BE2C (cell line): ENCODE data around the gene TMEM250.

Source experiments
- DNase-seq: peaks from one replicate; pipeline ENCODE4 v3.0.0-alpha.2; 2020
- H3K27me3 ChIP-seq: fragments of 250-450 bp; sonication (Bioruptor Pico); 2 replicates; pipeline ENCODE4 v1.5.1; 2020; ENCODE audit warnings: mild to moderate bottlenecking
- H3K36me3 ChIP-seq: fragments of 250-450 bp; sonication (Bioruptor Pico); 2 replicates; pipeline ENCODE4 v1.5.1; 2020; ENCODE audit warnings: mild to moderate bottlenecking
- H3K4me1 ChIP-seq: fragments of 250-450 bp; sonication (Bioruptor Pico); 2 replicates; pipeline ENCODE4 v1.5.1; 2020
- H3K4me3 ChIP-seq: 2 replicates; pipeline ENCODE4 v1.5.1; 2011; ENCODE audit warnings: low read depth, low read length
- H3K9me3 ChIP-seq: fragments of 250-450 bp; sonication (Bioruptor Pico); 2 replicates; pipeline ENCODE4 v1.5.1; 2020
- CTCF ChIP-seq: IDR thresholded peaks from 2 replicates; pipeline ENCODE4 v1.5.1; 2012; ENCODE audit warnings: mild to moderate bottlenecking, low read depth, low read length

TMEM250 gene

GRCh38 chr9:136098844-136099243, 19.8 kb downstream of the TMEM250 start:
- no peaks in the 10 kb centered on the region for H3K36me3 ChIP-seq
- H3K9me3 ChIP-seq = no peaks in the 10 kb centered on the region
- TF ChIP-seq CTCF = no peak
- no peaks in the 10 kb centered on the region for H3K27me3 ChIP-seq
- peaks cover 16% of the 10 kb centered on the region for H3K4me1 ChIP-seq
- H3K4me3 ChIP-seq = no peak overlapping the region
- DNase-seq = no peak

GRCh38 chr9:136098210-136098609, 20.5 kb downstream of the TMEM250 start:
- no peaks in the 10 kb centered on the region for H3K27me3 ChIP-seq
- H3K9me3 ChIP-seq = no peaks in the 10 kb centered on the region
- no peak for TF ChIP-seq CTCF
- H3K36me3 ChIP-seq = no peaks in the 10 kb centered on the region
- peaks cover 10% of the 10 kb centered on the region for H3K4me1 ChIP-seq
- DNase-seq = no peak
- H3K4me3 ChIP-seq = no peak overlapping the region

- no peak for DNase-seq
- no peak for TF ChIP-seq CTCF
- Histone ChIP-seq H3K36me3 (no peaks in the 10 kb centered on the region), H3K27me3 (no peaks in the 10 kb centered on the region), H3K9me3 (no peaks in the 10 kb centered on the region), H3K4me1 (0 out of 2 replicates have a peak, but pooled peaks cover 7% of the 10 kb centered on the region), H3K4me3 (no peak overlapping the region)
Measured at GRCh38 chr9:136096505-136097001, 22.1 kb downstream of the TMEM250 start.

GRCh38 chr9:136095070-136096058, 23.3 kb downstream of the TMEM250 start, which contains the start of gene NACC2:
Gene NACC2 (minus strand): TSS chr9:136095289. CDS start chr9:136050521, 44,768 bp downstream.
- Histone ChIP-seq H3K9me3 (no peaks in the 10 kb centered on the region), H3K4me1 (peaks cover 11% of the 10 kb centered on the region; the same call in 1 of the 2 replicates), H3K36me3 (no peaks in the 10 kb centered on the region), H3K27me3 (no peaks in the 10 kb centered on the region), H3K4me3 (peak within 1 kb of the TSS; percentile 53)
- DNase-seq = peak; percentile 64
- TF ChIP-seq CTCF = no peak

- Histone ChIP-seq H3K4me3 (peak overlapping the region; percentile 53), H3K4me1 (peaks cover 15% of the 10 kb centered on the region; the same call in 1 of the 2 replicates), H3K27me3 (no peaks in the 10 kb centered on the region), H3K9me3 (no peaks in the 10 kb centered on the region), H3K36me3 (no peaks in the 10 kb centered on the region)
- DNase-seq = peak; percentile 53
- TF ChIP-seq CTCF = no peak
Measured at GRCh38 chr9:136093995-136094881, 24.4 kb downstream of the TMEM250 start.
